NCI-H748 (cell line): ENCODE results near the gene TTC39A.

Experiments used
- DNase-seq: peaks from one replicate; lab custom pipeline; 2025; ENCODE audit not compliant: unreplicated experiment; lab: John Stamatoyannopoulos, UW

The TTC39A gene

DNA sequence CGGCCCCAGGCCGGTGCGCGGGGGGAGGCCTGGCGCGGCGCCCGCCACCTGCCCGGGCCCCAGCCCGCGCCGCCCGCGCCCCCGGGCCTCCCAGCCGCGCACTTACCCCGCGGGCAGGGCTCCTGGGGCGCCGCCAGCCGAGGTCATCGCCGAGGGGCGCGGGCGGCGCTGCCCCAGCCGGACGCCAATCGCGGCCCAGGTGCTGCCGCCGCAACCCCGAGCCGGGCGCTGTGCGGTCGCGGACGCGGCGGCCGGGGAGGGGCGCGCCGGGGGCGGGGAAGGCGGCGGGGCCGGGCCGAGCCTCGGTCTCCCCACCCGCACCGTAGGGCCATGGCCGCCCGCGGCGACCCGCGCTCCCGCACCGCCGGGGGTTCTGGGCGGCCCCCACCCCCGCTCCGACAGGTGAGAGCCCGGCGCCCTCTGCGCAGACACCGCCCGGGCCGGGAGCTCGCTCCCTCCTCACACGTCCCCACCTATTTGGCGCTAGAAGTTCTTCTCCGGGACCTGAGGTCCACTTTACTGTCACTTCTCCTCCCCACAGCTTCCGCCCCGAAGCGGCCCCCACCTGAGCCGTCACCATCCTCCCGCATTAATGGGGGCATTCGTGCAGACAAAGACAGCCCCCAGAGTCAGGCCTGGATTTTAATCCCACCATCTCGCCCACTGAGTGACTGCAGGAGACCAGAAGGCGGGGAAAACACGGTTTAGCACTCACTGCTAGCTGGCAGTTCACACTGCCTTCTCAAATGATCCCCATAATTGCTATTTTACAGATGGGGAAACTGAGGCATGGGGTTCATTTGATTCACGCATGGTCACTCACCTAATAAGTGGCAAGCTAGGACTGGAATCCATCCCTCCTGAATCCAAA lies at the start of gene TTC39A:
Gene TTC39A (minus strand): TSS at position 232 of the 871 bp plus-strand sequence. CDS start 85 bp downstream, at position 147.
- DNase-seq = peak; percentile 50

DNA sequence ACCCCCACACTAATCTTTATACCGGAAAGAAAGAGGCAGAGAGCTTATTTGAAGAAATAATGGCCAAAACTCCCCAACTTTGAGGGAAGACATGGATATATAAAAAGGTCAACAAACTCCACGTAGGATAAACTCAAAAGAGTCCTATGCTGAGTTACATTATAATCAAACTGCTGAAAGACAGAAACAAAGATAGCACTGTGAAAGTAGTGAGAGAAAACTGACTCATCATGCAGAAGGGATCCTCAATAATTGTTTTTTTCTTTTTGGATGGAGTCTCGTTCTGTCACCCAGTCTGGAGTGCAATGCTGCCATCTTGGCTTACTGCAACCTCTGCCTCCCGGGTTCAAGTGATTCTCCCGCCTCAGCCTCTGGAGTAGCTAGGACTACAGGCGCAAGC lies 48.5 kb upstream of the TTC39A start:
- DNase-seq = no peak

DNA sequence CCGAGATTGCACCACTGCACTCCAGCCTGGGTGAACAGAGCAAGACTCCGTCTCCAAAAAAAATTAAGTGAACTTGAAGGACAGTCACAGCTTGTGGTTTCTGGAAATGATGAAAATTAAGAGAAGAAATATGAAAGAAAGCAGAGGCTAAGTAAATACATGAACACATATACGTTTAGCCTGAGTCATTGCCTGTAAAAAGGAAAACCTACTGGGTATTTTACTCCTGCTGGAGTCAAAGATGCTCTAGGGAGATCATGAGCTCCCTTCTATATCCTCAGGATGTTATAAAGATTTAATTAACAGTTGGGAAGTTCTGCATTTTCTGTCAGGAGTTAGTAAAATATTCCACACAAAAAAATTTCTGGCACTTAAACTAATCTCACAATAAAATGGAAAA lies 43.5 kb upstream of the TTC39A start:
- DNase-seq = no peak

DNA sequence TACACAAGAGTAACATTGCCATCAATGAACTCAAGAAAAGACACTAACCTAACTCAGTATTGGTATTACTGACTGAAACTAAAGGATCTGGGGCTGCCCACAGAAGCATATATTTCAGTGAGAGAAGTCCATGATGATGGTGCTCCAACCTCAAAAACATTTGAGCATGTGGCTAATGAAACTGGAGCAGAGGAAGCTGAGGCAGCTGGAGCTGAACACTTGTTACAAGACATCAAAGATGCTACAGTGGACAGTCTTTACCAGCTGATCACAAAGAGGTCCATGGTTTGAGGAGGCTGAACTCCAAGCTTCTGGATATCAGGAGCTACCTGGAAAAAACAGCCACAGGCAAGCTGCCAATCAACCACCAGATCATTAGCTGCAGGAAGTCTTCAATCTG lies 42.2 kb upstream of the TTC39A start:
- DNase-seq = no peak

DNA sequence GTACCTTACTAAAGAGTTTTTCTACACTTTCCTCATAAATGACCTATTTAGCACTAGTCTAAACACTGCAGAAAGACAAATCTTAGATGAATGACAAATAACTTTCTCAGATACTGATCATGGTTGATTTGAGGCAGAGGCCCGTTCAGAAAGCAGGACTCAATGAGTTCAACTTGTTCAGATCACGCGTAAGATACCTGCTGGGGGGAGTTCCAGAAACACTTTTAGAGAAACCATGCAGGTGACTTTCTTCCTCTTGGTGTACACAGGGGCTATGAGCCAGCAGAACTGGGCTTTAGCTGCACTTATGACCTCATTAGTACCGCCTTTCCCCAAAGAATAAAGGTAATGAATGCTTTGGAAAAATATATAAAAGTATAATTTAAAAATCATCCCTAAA lies 38.8 kb upstream of the TTC39A start:
- no peak for DNase-seq

DNA sequence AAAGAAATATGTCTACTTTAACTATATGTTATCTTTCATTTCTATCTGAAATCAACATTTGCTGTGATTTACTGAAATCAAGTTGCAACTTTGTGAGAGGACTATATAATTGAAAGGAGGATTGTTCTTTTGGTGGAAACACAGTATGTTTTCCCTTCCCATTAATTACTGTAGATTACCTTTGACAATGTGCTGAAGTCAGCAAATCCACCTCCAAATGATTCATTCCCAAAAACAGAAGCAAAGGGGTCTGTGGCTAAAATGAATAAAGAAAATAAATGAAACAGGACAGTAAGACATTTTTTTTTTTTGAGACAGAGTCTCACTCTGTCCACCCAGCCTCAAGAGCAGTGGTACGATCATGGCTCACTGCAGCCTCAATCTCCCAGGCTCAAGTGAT lies 35.4 kb upstream of the TTC39A start:
- DNase-seq = no peak

DNA sequence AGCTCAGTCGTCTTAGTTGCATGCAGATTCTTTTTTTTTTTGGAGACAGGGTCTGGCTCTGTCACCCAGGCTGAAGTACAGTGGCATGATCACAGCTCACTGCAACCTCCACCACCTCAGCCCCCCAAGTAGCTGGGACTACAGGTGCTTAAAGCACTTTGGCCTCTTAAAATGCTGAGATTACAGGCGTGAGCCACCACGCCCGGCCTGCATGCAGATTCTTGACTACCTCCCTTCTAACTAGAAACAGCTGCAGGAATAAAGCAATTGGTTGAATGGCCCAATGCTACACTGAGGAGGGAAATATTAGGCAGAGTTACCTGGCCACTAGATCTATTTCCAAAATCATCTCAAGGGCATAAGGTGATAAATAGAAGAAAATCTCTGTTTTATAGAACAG lies 29.5 kb upstream of the TTC39A start:
- no peak for DNase-seq

DNA sequence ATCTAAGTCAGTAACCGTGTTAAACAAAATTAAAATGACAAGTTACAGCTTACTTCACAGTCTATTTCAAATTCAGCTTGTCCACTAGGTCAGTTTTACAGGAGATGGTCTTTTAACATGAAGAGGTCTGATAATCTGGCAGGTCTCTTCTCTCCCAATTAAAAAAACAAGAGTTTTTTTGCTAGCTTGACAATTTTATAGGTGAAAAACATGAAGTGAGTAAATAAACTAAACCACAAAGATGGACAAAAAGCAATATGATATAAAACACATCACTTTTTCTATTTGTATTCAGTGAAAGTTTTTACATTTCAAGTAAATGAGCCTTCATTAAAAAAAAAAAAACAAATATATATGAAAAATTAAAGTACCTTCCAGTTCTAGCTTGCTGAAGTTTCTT lies 25.0 kb upstream of the TTC39A start:
- DNase-seq = no peak

DNA sequence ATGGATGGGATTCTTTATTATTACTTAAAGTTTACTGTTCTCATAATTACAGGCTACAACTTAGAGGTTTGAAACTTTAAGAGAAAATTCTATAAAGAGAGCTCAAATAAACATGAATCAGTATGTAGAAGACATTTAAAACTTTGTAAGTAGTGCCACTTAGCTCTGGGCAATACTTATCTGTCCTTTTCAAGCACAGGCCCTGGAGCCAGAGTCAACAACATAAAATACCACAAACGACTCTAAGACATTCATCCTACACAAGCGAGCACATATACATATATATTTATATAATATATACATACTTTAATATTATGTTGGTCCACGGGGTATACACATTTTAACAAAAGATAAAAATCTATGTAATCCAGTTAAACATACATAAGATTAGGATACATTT lies 24.1 kb upstream of the TTC39A start:
- no peak for DNase-seq

DNA sequence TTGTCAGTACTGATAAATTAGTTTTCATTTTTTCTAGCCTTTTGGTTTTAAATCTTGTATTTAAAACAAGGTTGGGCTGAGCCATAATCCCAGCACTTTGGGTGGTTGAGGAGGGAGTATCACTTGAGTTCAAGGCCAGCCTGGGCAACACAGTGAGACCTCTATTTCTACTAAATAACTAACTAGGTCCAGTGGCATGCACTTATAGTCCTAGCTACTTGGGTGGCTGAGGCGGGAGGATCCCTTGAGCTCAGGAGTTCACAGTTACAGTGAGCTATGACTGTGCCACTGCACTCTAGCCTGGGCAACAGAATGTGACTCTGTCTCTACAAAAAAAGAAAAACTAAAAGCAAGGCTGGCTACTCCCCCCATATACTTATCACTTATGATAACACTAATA lies 21.5 kb upstream of the TTC39A start:
- no peak for DNase-seq

DNA sequence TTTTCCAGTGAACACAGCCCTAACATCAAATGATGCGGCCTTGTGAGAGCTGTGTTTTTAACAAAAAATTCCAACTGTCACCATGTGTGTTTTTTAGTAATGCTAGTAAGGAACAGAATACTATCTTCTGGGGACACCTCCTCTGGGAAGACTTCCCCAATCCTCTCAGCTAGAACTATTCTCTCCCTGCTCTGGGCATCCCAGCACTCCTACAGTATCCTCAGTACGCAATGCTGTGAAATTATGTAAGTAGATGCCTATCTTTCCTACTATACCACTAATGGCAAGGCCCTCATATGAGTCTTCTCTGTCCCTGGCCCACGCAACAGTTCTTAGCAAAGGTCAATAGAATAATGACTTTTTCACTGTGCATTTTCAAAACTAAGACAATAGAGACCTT lies 19.5 kb upstream of the TTC39A start:
- DNase-seq = no peak

DNA sequence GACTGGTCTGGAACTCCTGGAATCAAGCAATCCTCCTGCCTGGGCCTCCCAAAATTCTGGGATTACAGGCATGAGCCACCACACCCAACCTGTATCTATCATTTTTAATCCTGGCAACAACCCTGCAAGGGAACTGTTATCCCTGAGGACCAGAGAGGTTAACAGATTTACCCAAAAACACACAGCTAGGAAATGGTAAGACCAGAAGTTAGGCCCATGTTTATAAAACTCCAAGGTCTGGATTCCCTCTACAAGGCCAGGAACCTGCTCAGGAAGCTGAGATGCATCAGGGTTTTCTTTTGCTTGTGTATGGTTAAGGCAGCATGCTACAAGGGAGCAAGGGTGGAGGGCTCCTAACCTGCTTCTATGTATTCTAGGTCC lies 17.8 kb upstream of the TTC39A start:
- no peak for DNase-seq

DNA sequence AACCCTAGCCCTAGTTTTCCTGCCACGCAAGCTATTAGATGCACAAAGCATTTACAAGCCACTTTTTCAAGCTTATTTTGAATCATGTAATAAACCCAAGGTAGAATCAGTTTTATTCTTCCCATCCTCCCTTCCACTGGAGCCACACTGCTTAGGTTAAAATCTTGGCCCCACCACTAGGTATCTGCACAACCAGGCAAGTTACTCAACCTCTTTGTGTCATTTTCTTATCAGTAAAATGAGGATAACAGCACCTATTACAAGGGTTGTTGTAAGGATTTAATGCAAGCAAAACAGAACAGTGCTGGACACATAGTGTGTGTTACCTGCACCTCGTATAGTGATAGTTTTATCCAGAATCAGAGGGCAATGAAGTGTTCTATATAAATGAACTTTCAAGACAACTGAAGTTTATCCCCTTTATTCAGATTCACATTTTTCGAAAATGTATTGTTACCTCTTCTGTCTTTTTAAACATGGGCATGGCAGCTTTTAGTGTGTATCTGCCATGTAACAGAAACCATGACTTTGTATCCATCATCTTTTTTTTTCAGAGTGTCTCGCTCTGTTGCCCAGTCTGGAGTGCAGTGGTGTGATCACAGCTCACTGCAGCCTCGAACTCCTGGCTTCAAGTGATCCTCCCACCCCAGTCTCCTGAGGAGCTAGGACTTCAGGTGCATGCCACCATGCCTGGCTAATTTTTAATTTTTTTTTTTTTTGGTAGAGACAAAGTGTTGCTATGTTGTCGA lies 17.2 kb upstream of the TTC39A start:
- DNase-seq = no peak

DNA sequence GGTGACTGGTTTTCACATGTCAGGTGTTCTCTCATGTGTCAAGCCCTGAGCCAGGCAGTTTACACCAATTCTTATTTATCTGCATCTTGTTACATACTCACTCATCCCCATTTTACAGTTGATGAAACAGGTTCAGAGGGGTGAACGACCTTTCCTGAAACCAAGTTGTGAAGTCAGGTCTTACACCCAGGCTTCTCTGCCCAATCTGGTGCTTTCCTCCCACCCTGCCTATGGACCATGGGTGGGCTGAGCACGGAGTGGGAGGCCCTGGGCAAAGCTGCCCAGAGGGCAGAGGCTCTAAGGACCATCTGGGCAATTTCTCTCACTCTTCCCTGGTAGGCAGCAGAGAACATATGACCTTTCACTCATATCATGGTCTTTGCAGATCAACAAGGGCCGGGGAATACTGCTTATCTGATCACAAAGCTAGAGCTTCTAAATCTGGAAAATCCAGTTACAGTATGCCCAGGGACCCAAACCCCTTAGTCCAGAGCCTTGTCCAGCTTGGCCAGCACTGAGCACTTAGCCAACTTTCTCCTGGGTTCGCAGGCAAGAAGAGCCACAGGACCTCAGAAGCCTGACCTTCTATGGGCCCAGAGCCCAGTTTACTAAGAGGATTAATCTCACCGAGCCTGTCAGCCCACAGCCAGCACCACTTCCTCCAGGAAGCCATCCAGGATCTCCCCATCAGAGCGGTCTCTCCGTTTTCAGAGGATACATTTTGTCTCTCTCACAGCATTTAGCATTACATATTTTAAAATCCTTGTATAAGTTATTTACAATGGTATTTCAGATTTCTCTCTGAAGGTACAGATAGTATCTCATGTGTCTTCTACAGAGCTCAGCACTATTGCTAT lies 16.0 kb upstream of the TTC39A start:
- DNase-seq = no peak

DNA sequence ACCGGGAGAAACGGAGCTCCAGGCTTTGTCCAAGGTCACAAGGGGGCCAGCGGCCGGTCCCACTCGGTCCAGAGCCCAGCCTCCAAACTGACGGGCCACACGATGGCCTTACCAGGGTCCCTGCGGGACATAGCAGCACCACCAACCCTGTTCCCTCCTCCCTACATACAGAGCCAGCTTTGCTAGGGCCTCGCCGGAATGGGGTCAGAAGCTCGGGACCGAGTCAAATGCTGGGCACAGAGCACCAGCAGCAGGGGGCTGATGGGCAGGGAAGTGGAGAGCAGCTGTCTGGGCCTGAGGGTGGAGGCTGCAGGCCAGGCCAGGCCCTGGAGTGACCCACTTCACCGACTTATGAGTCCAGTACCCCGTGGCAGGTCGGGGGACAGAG lies 14.9 kb upstream of the TTC39A start:
- DNase-seq = no peak

DNA sequence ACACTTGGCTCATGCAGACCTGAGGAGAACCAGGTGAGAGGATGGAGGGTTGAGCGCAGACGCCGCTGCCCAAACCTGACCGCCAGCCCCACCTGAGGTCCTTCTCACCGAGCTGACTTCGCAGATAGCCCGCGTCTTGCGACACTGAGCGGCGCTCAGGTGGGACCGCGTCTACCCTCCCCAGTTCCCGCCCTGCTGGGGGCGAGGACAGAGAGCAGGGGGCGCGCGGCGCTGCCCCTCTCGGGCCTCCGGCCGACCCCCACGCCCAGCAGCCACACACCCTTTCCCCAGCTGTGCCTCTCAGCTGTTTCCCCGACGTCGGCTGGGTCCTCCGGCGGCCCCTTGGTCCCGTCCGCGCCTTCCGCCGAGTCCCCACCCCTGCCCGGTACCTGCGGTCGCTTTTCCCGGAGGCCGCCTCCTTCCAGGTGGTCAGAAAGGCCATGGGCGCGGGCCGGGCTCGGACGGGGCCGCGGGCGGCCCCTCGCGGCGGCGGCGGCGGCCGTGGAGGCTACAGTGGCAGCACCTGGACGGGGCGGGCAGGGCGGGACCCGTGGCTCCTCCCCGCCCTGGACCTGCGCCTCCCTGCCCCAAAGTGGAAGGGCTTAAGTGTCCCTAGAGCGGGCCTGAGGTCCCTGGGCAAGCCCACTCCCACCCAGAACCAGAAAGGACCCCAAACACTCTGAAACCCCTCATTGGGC lies 14.4 kb upstream of the TTC39A start:
- peak; percentile 61 for DNase-seq

DNA sequence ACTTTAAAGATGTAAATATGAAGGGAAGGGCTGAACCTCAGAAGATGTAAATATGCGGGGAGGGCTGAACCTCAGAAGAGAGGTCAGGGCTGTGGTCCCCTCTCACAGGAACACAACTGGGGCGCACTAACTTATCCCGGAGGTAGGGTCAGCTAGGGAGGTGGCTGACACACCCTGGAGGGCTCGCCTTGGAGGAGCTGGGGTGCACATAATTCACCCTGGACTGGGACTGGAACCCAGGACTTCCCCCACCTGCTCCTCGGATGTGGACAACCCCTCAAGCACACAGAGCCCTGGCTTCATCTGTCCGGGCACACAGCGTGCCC lies 13.9 kb upstream of the TTC39A start:
- no peak for DNase-seq

DNA sequence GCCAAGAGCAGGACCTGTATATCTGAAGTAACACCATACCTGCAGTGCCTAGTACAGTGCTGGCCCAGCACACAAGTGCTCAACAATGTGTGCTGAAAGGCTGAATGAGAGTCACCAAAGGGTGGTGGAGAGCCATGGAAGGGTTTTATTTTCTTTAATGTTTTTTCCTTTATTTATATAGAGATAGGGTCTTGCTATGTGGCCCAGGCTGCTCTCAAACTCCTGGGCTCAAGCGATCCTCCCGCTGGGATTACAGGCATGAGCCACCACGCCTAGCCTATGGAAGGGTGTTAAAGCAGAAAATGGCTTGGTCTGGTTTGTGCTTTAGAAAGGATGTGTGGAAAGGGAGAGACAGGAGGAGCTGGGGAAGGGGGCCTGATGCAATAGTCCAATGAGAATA lies 13.3 kb upstream of the TTC39A start:
- no peak for DNase-seq

DNA sequence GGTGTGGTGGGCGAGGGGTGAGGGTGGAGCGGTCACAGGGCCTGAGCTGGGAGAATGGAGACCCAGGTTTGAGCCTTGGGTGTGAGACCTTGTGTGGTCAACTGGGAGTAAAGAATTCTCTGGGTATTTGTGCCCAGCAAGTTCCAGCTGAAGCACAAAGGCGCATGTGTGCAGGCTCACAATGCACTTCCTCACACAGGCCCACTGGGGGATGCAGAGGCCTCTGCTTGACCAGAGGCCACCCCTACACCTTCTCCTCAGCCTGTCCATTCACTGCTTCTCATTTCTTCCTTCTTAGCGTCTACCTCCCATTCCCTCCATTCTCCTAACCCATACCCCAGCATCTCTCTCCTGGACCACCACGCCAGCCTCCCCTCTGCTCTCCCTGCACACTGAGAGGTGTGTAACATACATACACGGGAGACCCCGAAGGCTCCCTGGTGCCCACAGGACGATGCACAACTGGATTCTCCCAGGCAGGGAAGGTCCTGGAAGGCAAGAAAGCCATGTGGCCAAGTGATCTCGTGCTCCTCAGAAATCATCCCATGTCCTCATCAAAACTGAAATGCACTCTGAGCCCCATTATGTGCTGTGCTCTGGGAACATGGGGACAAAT lies 12.3 kb upstream of the TTC39A start:
- no peak for DNase-seq

DNA sequence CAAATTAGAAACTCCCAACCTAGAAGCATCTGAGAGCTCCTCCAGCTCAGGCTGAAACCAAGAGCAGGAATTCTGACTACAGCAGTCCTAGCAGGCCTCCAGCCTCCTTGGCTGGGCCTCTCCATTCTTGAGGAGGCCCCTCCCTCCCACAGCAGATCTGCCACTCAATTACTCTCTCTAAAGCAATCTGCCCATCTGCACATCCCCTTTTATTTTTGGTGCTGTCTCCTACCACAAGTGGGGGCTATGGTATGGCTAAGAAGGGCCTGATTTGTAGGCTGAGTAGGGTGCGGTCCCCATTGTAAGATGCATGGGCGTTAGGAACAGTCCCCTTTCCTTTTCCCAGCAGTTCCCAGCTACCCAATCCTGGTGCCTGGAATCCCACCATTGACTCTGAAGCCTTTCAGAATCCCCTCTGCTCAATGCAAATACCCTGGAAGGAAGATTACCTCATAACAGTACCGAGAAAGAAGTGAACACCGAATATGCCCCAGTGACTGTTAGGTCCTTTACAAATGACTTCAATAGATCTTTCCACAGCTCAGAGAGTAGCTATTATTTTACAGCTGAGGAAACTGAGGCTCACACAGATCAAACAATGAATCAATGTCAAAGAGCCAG lies 11.6 kb upstream of the TTC39A start:
- peak; percentile 39 for DNase-seq
